COR-L47 (cell line): ENCODE results near the gene HPGDS.
A peak's percentile ranks its signal among the peaks of the same experiment; 100 is the strongest.
"Not testable (repeated sequence)": the region's sequence is repeated elsewhere in the genome, so short reads cannot be mapped to it uniquely, and the experiment has no call there.

Experiments
- DNase-seq: peaks from one replicate; lab custom pipeline; 2025; lab: John Stamatoyannopoulos, UW

HPGDS gene

DNA sequence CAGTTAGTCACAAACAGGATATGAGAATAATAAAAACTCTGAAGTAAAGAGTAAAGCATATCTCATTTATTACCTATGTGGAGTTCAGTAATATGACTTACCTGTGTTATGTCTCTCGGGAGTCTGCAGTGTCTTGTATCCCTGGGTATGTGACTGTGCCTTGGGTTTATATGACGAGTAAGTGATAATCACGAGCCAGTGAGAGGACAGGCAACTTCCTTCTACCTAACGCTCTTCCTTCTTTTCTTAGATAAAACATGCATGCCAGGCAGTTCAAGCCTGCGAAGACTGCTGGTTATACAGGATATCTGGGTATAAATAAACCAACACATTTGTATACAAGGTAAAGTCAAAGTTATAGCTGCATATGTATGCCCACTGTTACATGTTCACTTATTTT lies at the start of gene HPGDS:
HPGDS (minus strand) TSS at position 143 of the 400 bp plus-strand sequence. CDS start 8,207 bp downstream, outside the sequence.
- DNase-seq = no peak

DNA sequence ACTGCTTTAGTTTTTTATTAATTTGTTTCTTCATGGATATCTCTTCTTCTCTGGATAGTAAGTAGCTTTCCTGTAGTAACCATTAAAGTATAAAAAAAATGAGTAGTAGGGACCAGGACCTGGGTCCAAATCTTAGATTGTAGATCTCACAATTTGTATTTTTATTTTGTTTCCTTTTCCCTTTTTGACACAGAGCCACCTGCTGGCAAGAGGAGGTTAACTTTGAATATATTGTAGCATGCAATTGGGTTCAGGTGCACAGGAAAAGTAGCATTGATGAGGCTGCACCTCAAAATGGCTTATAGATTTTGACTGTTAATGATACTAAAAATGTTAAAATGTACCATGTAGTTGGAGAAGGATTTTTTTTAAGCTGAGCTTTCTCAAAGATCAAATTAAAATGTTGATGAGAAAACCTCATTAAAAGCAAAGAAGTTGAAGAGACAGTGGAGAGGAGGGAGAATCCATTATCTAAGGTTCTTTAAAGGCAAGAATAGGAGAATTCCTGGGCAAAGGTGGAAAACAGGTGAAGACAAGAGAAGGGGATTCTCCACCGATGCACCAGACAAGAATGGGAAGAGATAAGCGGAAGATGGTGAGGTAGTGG lies 48.3 kb upstream of the HPGDS start:
- DNase-seq = peak; percentile 21

DNA sequence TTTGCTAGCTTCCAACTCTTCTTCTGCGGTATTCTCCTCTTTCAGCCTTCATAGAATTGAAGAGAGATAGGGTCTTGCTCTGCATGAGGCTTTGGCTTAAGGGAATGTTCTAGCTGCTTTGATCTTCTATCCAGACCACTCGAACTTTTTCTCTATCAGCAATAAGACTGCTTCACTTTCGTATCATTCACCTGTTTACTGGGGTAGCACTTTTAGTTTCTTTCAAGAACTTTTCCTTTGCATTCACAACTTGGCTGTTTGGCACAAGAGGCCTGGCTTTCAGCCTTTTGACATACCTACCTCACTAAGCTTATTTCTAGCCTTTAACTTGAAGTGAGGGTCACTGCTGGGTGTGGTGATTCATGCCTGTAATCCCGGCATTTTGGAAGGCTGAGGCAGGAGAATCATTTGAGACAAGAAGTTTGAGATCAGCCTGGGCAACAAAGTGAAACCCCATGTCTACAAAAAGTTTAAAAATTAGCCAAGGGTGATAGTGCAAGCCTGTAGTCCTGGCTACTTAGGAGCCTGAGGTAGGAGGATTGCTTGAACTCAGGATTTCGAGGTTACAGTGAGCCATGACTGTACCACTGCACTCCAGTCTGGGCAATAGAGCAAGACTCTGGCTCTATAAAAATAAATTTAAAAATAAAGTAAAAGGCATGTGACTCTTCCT lies 47.1 kb upstream of the HPGDS start:
- no peak for DNase-seq

- not testable (repeated sequence) for DNase-seq
These were observed 45.3 kb upstream of the HPGDS start for GRCh38 chr4:94387965-94388364.

DNA sequence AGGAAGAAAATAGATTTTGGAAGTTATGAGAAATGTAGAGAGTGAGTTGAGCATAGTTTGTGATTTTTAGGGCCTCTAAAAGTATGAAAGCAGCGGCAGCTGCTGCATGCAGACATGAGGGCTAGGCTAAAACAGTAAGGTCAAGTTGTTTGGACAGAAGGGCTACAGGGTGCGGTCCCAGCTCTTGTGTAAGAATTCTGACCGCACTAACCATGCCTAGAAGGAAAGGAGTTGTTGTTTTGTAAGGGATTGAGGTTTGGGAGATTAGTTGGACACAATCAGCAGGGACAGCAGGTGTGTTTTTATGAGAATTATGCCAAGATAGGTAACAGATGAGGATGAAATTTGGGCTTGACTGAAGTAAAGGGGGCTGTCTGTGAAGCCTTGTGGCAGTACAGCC lies 42.8 kb upstream of the HPGDS start:
- not testable (repeated sequence) for DNase-seq

DNA sequence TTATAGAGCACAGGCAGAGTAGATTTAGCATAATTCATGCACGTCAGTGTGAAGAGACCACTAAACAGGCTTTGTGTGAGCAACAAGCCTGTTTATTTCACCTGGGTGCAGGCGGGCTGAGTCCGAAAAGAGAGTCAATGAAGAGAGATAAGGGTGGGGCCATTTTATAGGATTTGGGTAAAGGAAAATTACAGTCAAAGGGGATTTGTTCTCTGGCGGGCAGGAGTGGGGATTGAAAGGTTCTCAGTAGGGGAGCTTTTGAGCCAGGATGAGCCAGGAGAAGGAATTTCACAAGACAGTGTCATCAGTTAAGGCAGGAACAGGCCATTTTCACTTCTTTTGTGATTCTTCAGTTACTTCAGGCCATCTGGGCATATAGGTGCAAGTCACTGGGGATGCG lies 40.3 kb upstream of the HPGDS start:
- not testable (repeated sequence) for DNase-seq

DNA sequence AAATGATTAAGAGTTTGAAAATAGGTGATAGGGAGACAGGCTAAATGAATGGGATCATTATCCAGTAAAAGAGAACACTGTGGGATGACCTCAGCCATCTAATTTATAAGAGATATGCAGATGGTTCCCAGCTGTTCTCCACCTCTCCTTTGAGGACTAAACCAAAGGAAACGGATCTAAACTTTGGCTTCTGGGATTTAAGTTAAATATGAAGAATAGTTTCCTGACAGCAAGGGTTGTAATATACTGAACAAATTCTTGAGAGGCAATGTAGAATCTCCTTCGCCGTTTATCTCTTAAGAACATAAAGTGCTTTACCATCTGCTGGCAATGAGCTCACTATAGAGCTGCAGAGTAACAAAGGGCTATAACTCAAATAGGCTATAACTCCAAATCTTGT lies 35.4 kb upstream of the HPGDS start:
- no peak for DNase-seq

DNA sequence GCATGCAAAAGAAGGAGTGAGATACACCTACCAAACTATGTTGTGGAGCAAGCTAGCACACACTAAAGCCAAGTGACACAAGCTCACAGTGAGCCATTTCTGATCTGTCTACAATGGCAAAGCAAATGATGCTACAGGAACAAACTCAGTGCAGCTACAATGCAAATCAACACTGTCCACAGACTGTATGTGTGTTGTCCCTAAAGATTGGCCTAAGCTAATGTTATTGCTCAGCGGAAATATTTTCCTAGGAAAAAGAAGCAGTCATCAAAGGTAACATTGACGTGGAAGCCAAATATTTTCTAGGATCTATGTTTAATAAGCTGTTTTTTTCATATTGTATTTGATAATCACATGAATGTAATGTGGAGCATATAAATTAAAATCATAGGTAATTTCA lies 34.7 kb upstream of the HPGDS start:
- DNase-seq = no peak

DNA sequence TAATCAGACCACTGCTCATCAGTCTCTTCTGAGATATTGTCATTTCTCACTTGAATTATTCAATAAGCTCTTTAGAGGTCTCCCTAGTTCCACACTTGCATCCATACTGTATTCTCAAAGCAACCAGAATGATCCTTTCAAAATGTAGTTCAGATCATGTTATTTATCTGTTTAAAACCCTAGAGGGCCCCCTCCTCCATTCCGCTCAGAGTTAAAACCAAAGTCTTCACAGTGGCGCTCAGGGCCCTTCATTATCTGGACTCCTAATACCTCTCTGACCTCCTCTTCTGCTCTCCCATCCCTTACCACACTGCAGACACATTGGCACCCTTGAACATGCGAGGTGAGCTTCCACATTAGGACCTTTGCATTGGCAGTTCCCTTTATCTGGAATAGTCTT lies 32.7 kb upstream of the HPGDS start:
- no peak for DNase-seq

- no peak for DNase-seq
These were observed 31.1 kb upstream of the HPGDS start for GRCh38 chr4:94373752-94374151.

- no peak for DNase-seq
These were observed 30.4 kb upstream of the HPGDS start for GRCh38 chr4:94372991-94373390.

GRCh38 chr4:94372228-94372978 lies 29.8 kb upstream of the HPGDS start:
- no peak for DNase-seq

DNA sequence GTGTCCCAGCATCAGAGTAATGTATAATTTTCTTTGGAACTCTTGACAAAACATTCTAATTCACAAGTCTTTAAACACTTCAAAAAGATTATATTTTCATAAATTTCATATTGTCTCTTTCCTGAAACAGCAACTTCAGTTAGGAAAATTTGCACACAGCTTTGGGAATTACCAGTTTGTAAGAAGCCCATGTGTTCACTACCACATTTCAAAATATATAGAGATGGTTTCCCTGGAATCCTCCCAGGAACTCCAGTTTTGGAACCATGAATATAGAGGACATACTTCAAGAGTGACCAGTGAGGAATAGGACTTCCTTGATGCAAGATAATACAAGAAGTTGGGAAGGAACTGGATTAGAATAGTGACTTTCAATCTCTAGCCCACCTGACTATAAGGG lies 28.7 kb upstream of the HPGDS start:
- no peak for DNase-seq

DNA sequence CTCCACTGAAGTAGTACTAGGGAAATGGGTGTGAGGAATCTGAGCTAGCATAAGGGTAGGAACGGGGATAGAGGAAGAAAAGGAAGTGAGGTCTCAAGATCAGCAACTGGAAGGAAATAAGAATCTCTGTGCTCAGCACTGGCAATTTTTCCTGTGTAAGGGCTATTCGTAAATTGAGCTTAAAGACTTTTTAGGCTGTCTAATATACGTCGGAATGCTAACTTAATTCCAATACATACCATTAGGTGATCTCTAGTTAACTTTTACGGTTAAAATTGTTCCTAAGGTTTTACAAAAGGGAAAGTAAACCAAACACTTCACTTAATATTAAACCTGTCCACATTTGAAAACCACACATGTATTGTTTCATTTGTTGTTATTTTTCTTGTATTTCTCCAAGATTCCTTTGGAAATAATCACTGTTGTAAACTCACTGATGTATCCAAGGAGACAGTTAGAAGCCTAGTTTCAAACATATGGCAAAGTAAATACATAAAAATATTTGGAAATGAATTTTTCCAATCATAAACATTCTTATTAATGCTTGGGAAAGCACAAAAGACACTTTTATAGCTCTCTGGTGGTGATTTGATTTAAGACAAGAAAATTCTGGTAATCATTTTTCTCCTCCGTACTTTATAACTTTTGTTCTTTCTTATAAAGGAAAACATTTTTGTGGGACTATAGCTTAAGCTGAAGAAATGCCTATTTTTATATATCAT lies 28.1 kb upstream of the HPGDS start:
- DNase-seq = no peak

- no peak for DNase-seq
These were observed 26.4 kb upstream of the HPGDS start for GRCh38 chr4:94369046-94369445.

DNA sequence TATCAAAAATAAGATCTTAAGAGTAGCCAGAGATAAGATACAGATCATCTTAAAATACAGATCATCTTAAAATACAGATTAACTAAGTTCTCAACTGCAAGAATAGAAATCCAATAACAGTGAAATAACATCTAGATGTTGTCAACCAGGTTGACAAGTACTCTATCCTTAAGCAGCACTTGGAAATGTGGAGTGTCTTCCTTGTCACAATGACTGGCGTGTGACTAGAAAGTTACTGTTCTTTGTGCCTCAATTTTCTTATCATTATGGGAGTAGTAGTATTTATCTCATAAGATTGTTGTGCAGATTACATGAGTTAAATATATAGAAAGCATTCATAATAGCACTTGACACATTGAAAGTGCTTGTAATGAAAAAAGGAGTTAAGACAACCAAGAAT lies 25.8 kb upstream of the HPGDS start:
- no peak for DNase-seq

- no peak for DNase-seq
These were observed 22.7 kb upstream of the HPGDS start for GRCh38 chr4:94365304-94365703.

DNA sequence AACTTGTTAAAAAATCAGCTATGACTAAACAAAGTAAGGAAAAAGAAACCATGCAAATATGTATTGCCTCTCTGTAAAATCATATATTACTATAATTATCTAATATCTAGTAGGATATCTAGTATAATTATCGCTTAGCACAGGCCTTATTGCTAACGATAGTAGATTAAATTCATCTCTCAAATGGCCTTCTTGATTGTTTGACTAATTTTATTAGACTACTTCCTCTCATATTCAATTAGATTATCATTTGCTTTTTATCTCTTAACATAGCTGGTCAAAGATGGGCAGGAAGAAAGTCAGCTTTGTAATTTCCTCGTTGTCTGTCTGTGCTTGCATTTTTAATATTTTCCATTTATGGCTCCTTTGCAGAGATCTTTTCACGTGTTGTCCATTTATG lies 21.9 kb upstream of the HPGDS start:
- DNase-seq = no peak

GRCh38 chr4:94363136-94363655 lies 20.6 kb upstream of the HPGDS start:
- no peak for DNase-seq

DNA sequence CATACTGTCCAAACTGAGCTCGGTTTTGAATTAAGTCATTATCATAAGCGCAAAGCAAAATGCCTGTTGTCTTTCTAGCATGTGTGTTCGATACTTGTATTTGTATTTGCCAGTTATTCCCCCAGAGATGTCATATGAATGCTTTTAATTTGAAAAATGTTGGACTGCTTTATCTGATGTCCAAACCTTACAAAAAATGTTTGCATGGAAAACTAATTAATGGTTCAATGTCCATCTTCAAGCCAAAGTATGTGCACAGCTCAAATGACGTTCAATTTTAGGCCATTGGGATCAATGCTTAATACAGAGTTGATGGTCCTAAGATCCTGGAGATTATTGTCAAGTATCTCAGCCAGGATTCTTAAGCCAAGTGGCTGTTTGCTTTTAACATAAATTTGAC lies 17.2 kb upstream of the HPGDS start:
- no peak for DNase-seq

DNA sequence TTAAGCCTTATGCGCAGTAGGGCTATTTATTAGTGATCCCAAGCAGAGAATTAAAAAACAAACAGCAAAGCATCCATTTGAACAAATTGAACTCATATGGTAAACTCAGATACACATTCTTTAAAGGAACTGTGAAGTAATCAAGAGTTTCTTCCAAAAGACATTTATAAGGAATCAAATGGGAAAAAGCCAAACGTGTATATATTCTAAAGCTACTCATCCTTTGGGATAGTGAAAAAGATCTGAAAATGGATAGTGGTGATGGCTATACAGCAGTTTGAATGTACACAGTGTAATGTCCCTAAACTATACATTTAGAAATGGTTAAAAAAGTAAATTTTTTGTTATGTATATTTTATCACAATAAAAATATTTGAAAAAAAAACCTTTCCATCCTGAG lies 16.6 kb upstream of the HPGDS start:
- no peak for DNase-seq

GRCh38 chr4:94358101-94358500 lies 15.5 kb upstream of the HPGDS start:
- no peak for DNase-seq
